Measurements from ENCODE around the gene RRP36.

The RRP36 gene

DNA sequence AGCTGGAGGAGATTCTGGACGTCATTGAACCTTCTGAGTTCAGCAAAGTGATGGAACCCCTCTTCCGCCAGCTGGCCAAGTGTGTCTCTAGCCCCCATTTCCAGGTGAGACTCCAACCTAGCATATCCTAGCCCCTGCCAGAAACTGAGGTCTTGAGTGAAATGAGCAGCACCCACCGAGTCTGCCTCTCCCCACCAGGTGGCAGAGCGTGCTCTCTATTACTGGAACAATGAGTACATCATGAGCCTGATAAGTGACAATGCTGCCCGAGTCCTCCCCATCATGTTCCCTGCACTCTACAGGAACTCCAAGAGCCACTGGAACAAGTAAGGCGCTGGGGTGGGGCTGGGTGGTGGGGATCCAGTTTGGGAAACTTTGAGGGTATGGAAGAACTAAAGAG lies 12.3 kb upstream of the RRP36 start:
- peak; percentile 13 for DNase-seq

DNA sequence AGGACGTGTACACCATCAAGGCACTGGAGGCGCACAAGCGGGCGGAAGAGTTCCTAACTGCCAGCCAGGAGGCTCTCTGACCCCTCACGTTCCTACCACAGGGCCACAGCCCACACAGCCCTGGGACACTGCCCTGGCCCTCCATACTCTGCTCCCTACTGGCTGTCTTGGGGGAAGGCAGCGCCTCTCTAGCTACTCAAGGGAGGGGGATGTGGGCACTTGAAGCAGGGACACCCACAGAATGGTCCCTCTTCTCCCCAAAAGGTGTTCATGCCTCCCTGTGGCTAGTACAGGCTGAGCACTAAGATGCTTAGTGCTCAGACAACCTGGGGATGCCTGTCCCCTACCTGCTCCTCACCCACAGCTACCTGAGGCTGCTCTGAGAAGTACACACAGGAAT lies 10.2 kb upstream of the RRP36 start:
- no peak for DNase-seq

GRCh38 chr6:43012364-43012763 lies 9.1 kb upstream of the RRP36 start:
- DNase-seq = no peak

- no peak for DNase-seq
These were observed 8.2 kb upstream of the RRP36 start for GRCh38 chr6:43013097-43013842.

DNA sequence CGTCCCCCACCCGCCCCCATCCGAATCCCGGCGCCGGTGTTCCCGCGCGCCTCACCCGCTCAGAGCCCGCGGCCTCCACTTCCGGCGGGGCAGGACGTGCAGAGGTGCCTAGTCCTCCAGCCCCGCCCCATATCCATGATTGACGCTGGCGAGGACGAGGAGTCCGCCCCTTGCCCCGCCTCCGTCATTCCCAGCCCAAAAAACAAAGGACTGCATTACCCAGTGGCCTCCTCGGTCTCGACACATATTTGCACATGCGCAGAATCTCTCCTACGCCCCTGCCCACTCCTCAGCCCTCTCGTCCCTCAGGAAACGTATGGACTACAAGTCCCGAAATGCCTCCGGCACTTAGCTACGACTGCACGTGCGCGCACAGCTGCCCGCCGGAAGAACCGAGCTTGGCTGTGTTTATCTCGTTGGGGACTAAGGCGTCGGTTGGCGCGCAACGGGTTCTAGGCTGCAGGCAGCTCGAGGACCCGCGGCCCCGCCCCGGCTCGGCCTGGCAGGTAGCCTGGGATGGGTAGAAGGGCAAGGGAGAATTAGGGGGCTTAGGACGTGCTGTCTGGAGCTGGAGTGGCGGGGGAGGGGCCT lies 7.5 kb upstream of the RRP36 start, which contains the start of the genes KLHDC3 and MEA1:
TSS of gene KLHDC3 (plus strand) at position 407 of the 591 bp plus-strand sequence. CDS start 2,944 bp downstream, outside the sequence.
TSS of gene MEA1 (minus strand) at position 104 of the 591 bp plus-strand sequence. CDS start 133 bp downstream, outside the sequence.
- DNase-seq = peak; percentile 99

DNA sequence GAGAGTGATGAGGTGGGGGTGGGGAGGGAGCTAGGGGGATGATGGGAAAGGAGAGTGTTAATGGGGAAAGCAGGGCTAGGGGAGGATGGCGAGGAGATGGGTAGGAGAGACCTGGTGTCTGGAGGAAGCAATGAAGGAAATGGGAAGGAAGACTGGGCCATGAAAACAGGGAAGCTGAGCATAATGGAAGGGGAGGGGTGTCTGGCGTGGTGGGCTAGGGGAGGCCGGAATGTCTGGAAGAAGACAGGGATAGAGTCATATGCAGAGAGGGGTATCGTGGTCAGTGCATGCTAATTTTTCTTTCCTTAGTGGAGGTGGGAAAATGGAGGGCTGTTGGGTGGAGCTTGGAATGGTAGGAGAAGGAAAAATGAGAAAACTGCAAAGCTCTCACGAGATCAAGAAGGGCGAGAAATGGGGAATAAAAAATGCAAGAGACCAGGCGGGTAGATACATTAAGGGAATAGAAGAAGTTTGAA lies 7.0 kb upstream of the RRP36 start:
- peak; percentile 2 for DNase-seq

- no peak for DNase-seq
These were observed 5.1 kb upstream of the RRP36 start for GRCh38 chr6:43016176-43016942.

DNA sequence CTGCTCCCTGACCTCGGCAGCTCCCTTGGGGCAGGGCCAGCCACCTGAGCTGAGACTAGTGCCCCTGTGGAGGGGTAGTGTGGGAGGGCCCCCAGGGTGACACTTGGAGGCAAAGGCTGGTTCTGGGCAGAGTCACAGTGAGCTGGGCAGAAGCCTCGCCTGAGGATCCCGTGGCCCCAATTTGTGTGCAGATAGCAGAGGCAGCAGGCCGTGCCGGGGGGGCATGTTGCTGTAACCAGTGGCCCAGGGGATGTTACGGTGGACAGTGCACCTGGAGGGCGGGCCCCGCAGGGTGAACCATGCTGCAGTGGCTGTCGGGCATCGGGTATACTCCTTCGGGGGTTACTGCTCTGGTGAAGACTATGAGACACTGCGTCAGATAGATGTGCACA lies 4.5 kb upstream of the RRP36 start:
- DNase-seq = no peak

DNA sequence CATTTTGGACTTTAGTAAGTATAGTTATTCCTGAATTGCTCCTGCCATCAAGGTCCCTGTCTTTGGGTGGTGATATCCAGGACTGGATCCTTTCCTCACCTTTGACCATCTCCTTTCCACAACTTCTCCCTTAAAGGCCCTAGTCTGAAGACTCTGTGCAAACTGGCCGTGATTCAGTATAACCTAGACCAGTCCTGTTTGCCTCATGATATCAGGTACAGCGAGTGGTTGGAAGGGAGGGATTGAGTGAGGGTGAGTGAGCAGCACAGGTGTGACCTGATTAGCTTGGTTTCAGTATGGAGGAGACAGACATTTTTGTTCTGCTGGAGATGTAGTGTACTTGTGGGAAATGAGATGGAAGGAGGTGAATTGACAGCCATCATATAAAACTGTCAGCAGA lies 2.3 kb upstream of the RRP36 start:
- no peak for DNase-seq

- DNase-seq = no peak
These were observed 1.2 kb upstream of the RRP36 start for GRCh38 chr6:43020052-43020705.

DNA sequence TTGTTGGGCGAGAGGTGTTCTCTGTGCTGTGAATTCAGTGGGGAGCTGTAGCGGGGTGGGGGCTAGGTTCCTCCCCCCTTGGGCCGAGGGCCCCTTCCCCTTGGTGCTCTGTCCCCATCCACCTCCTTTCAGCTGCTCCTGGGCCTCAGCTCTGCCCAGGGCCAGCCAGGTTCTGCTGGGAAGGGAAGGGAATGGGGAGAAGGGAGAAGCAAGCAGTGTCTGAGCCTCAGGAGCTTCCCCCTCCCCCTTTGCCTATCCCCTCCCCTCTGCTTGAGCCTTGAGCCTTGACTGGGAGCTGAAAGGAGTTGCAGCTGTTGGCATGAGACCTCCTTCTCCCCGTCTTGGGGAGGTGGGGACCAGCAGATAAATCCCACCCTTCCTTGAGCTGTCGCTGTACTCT lies 576 bp upstream of the RRP36 start:
- DNase-seq = no peak

- no peak for DNase-seq
These were observed 3.0 kb downstream of the RRP36 start for GRCh38 chr6:43024436-43024835.

GRCh38 chr6:43026365-43026764 lies 4.9 kb downstream of the RRP36 start:
- DNase-seq = no peak

DNA sequence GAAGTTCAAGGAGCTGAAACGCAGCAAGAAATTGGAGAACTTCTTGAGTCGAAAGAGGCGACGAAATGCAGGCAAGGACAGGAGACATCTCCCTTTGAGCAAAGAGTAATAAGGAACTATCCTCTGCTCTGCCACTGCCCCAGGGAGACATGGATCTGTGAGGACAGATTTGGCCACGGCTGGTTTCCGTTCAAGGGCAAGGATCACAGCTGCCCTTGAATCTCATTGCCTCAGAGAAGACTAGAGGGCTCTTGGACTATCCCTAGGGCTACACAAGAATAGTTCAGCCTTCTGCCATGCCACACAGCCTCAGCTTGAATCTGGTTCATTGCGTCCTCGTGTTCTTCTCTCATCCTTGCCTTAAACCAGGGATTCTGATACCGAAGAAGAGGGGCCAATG lies 7.7 kb downstream of the RRP36 start:
- DNase-seq = no peak

GRCh38 chr6:43032326-43032725 lies 10.9 kb downstream of the RRP36 start:
- no peak for DNase-seq

GRCh38 chr6:43033496-43034189 lies 12.2 kb downstream of the RRP36 start:
- DNase-seq = no peak

DNA sequence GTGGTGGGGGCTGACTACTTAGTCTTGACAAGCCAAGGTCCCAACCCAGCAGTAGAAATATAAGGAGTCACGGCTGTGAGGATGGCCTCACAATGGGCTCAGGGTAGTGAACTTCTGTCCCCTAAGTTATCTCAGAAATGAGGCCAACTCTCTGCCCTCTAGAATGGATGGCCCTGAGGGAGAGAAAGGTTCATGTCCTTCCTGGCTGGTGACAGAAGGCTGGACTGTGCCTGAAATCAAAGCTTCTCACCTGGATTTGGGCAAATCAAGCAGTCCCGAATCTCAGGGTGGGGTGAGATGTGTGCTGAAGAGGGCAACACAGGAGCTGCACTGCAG lies 12.7 kb downstream of the RRP36 start:
- DNase-seq = no peak

DNA sequence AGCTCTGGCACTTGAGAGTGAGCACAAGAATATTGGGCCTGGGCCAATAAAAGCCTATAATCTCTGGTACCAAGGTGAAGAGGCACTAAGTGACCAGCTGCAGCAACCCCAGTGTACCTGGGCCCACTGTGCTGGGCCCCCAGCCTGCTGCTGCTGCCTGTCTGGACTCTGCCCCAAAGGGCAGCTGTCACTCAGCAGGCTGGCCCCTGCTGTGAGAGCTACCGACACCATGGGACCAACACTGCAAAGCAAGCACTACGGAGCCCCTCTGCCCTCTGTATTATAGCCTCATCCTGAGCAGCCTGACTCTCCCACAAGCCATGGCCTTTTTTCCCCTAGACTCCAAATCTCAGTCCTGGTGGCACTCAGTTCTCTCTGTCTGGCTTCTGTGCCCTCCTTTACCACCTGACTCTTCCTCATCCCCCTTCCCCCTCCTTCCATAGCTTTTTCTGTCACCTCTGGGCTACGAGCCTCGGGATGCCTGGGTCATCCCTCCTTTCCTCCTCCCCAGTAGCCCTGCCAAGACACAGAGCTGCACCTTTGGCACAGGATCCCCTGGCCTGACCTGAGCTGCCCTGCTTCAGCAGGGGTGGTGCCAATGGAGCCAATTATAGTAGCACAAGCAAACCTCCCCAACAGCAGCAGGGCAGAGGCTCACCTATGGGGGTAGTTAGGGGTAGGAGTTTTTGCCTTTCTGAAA lies 14.2 kb downstream of the RRP36 start:
- no peak for DNase-seq

- no peak for DNase-seq
These were observed 15.3 kb downstream of the RRP36 start for GRCh38 chr6:43036712-43037111.

- no peak for DNase-seq
These were observed 15.8 kb downstream of the RRP36 start for GRCh38 chr6:43037197-43037596.

DNA sequence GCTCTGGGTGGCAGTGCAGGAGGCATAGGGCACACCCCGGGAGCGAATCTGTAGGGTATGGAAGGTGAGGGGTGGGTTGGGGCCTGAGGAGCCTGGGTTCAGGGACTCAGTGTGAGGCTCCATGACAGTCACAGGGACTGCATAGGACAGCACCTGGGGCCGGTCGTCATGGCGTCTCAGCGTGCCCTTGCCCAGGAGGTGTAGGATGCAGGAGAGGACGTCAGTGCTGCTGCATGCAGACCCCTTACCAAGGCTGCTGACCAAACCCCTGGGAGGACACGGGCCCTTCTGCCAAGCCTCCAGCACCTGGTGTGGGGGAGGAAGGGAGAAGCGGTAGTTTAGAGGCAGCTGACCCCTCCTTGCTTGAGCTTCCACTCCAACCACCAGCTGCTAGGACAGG lies 16.3 kb downstream of the RRP36 start:
- no peak for DNase-seq

DNA sequence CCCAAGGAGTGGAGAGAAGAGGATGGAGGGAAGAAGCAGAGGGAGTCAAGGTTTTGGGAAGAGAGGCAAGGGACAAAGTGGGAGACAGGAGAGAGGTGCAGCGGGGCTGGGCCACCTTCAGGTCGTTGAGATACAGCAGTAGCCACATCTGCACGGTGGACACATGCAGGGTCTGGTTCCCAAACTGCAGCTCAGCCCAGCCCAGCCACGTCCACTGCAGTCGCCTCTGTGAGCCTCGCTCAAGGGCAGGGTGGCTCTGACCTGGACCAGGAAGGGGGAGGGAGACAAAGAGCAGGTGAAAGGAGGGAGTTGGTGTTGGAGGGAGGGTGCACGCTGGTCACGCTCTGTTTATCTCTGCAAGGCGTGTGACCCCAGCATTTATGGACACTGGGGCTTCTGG lies 17.3 kb downstream of the RRP36 start:
- no peak for DNase-seq
